ENCODE measurements around the gene RPS6KB2.
A peak's percentile ranks its signal among the peaks of the same experiment; 100 is the strongest.
"Not testable (repeated sequence)": the region's sequence is repeated elsewhere in the genome, so short reads cannot be mapped to it uniquely, and the experiment has no call there.

Gene RPS6KB2

GRCh38 chr11:67468759-67469507 is 40.6 kb downstream of the RPS6KB2 start, which contains the start of gene TMEM134:
TMEM134 (minus strand) TSS chr11:67469251; CDS start chr11:67469192, 59 bp downstream.
- DNase-seq: peak; percentile 92

GRCh38 chr11:67469508-67469811 is 41.2 kb downstream of the RPS6KB2 start:
- no peak for DNase-seq

- no peak for DNase-seq
Measured at GRCh38 chr11:67470337-67471002, 42.2 kb downstream of the RPS6KB2 start.

GRCh38 chr11:67472882-67473281 is 44.6 kb downstream of the RPS6KB2 start:
- no peak for DNase-seq

GRCh38 chr11:67476692-67477091 is 48.4 kb downstream of the RPS6KB2 start:
- DNase-seq: not testable (repeated sequence)

- not testable (repeated sequence) for DNase-seq
Measured at GRCh38 chr11:67477344-67478050, 49.2 kb downstream of the RPS6KB2 start.

- no peak for DNase-seq
Measured at GRCh38 chr11:67482275-67482826, 54.1 kb downstream of the RPS6KB2 start.

GRCh38 chr11:67482827-67483798 is 54.8 kb downstream of the RPS6KB2 start, which contains the start of gene AIP:
AIP (plus strand) TSS chr11:67483026; CDS start chr11:67483159, 133 bp downstream.
- DNase-seq: peak; percentile 99

- no peak for DNase-seq
Measured at GRCh38 chr11:67483831-67484665, 55.8 kb downstream of the RPS6KB2 start.

- no peak for DNase-seq
Measured at GRCh38 chr11:67484847-67485311, 56.6 kb downstream of the RPS6KB2 start.
